OCI-LY7 (cell line): ENCODE results near the gene SEBOX. TPM values are rescaled to one million over a fixed set of nuclear protein-coding genes. Genes with fewer than 3 reads are reported as not detected.

Experiments
- BruUV-seq: library from RNA; stranded (reverse); fragments of 400-500 nt; replicated peaks from 2 replicates; lab custom pipeline; 2021; lab: Mats Ljungman, UMichigan
- CTCF ChIA-PET: fragments of 300-600 bp; sonication (Branson Sonifier 250); formaldehyde crosslinking; loops from one replicate; lab custom pipeline; 2022; ENCODE audit warnings: antibody characterized with exemption; ENCODE audit not compliant: unreplicated experiment; lab: Charles Lee
- POLR2A ChIA-PET: fragments of 300-600 bp; sonication (Branson Sonifier 250); formaldehyde crosslinking; loops from one replicate; lab custom pipeline; 2022; ENCODE audit warnings: antibody characterized with exemption; lab: Charles Lee
- DNase-seq: peaks from one replicate; pipeline ENCODE4 v3.0.0-alpha.2; 2015; ENCODE audit warnings: low spot score
- H2AFZ ChIP-seq: fragments of 200-600 bp; sonication (generic), shearing (Covaris generic); 2 replicates; pipeline ENCODE4 v1.6.1; 2014; ENCODE audit warnings: mild to moderate bottlenecking, antibody characterized with exemption, low read length, moderate library complexity
- H3K27ac ChIP-seq: fragments of 200-600 bp; sonication (generic); 2 replicates; pipeline ENCODE4 v1.5.1; 2014; ENCODE audit warnings: mixed run types, low read depth, mild to moderate bottlenecking, moderate library complexity, low read length, inconsistent platforms; ENCODE audit not compliant: poor library complexity, severe bottlenecking
- H3K36me3 ChIP-seq: fragments of 200-600 bp; sonication (generic); 2 replicates; pipeline ENCODE4 v1.6.1; 2014; ENCODE audit warnings: mild to moderate bottlenecking, antibody characterized with exemption, low read length, moderate library complexity, mixed read lengths; ENCODE audit not compliant: insufficient read depth
- H3K4me1 ChIP-seq: fragments of 200-600 bp; sonication (generic); 2 replicates; pipeline ENCODE4 v1.5.1; 2014; ENCODE audit warnings: mild to moderate bottlenecking, low read length; ENCODE audit not compliant: insufficient read depth, poor library complexity, severe bottlenecking
- H3K4me2 ChIP-seq: fragments of 200-600 bp; sonication (generic); 2 replicates; pipeline ENCODE4 v1.6.1; 2014; ENCODE audit warnings: mild to moderate bottlenecking, low read length
- H3K4me3 ChIP-seq: fragments of 200-600 bp; sonication (generic); 2 replicates; pipeline ENCODE4 v1.5.1; 2014; ENCODE audit warnings: mild to moderate bottlenecking, low read depth, low read length; ENCODE audit not compliant: poor library complexity, severe bottlenecking
- H3K79me2 ChIP-seq: fragments of 200-600 bp; sonication (generic); 2 replicates; pipeline ENCODE4 v1.6.1; 2016; ENCODE audit warnings: low read depth, mild to moderate bottlenecking, low read length, moderate library complexity, mixed read lengths; ENCODE audit not compliant: insufficient read depth
- H3K9me2 ChIP-seq: fragments of 200-600 bp; sonication (generic); 2 replicates; pipeline ENCODE4 v1.6.1; 2016; ENCODE audit warnings: mild to moderate bottlenecking, low read length, mixed read lengths; ENCODE audit not compliant: insufficient read depth
- H3K9me3 ChIP-seq: fragments of 200-600 bp; sonication (generic); 2 replicates; pipeline ENCODE4 v1.6.1; 2014; ENCODE audit warnings: mild to moderate bottlenecking, mixed run types, low read length, mixed read lengths
- H4K20me1 ChIP-seq: fragments of 200-600 bp; sonication (generic); 2 replicates; pipeline ENCODE4 v1.6.1; 2014; ENCODE audit warnings: mild to moderate bottlenecking, antibody characterized with exemption, low read length, moderate library complexity, mixed read lengths; ENCODE audit not compliant: insufficient read depth
- CTCF ChIP-seq: fragments of 200-600 bp; sonication (generic); conservative IDR thresholded peaks from 2 replicates; pipeline ENCODE4 v1.5.1; 2014; ENCODE audit warnings: mild to moderate bottlenecking, antibody characterized with exemption, low read length, moderate library complexity, mixed read lengths
- EZH2phosphoT487 ChIP-seq: fragments of 200-600 bp; sonication (generic); IDR thresholded peaks from 2 replicates; pipeline ENCODE4 v1.6.1; 2018; ENCODE audit warnings: low read depth, borderline replicate concordance, mild to moderate bottlenecking, mixed run types, antibody characterized with exemption, low read length, moderate library complexity, mixed read lengths
- intact Hi-C: fragments of 100-400 bp; cut with micrococcal nuclease; formaldehyde crosslinking; loops from one replicate; pipeline ENCODE4 v1.10.0; 2022; ENCODE audit not compliant: unreplicated experiment
- total RNA-seq, 2 experiments: library from RNA; depleted of rRNA in 1 of 2; stranded (reverse); fragments of >200 nt in 1 of 2; shearing (Covaris generic) in 1 of 2; gene quantifications; 2 replicates each; pipeline ENCODE4 v1.2.3, GENCODE V29; 2014 to 2022

Gene SEBOX
- total RNA-seq, 2 experiments from 2014 or later, result not detected

- Histone ChIP-seq H4K20me1 (no peaks in the 10 kb centered on the region), H3K4me2 (peak overlapping the region; percentile 91), H3K36me3 (no peaks in the 10 kb centered on the region), H3K4me3 (peak overlapping the region; percentile 80), H3K4me1 (peaks cover 20% of the 10 kb centered on the region), H3K9me3 (no peaks in the 10 kb centered on the region), H3K9me2 (no peaks in the 10 kb centered on the region), H2AFZ (peak overlapping the region; percentile 65; the same call in 1 of the 2 replicates), H3K27ac (peak overlapping the region; percentile 32), H3K79me2 (no peaks in the 10 kb centered on the region)
- ChIA-PET POLR2A (interaction anchor here (0.6 to 2.7 kb wide), 2 partner anchors 9 to 13 kb away, joined by 3 to 11 read pairs; partner anchors contain the start of gene POLDIP2), CTCF (no interaction called here)
- TF ChIP-seq CTCF (no peak), EZH2phosphoT487 (no peak)
- DNase-seq, result no peak
- intact Hi-C loops, result loop anchor here (1.0 to 2.0 kb wide), 2 partner anchors 13 to 36 kb away; partner anchors contain the start of genes IFT20, POLDIP2 and TNFAIP1
- no TSS peak for BruUV-seq
These were observed 5.7 kb upstream of the SEBOX start for GRCh38 chr17:28370744-28371103.

- no TSS peak for BruUV-seq
- no peaks in the 10 kb centered on the region for H3K79me2 ChIP-seq
- H3K9me3 ChIP-seq, result no peaks in the 10 kb centered on the region
- peak within 1 kb of the TSS; percentile 91 for H3K4me2 ChIP-seq
- peaks cover 20% of the 10 kb centered on the region for H3K4me1 ChIP-seq
- peak within 1 kb of the TSS; percentile 65; the same call in 1 of the 2 replicates for H2AFZ ChIP-seq
- H3K27ac ChIP-seq, result peak within 1 kb of the TSS; percentile 32
- H3K4me3 ChIP-seq, result peak within 1 kb of the TSS; percentile 80
- CTCF ChIA-PET, result no interaction called here
- H3K36me3 ChIP-seq, result no peaks in the 10 kb centered on the region
- POLR2A ChIA-PET, result interaction anchor here (0.6 to 2.7 kb wide), 2 partner anchors 9 to 13 kb away, joined by 3 to 11 read pairs; partner anchors contain the start of gene POLDIP2
- TF ChIP-seq CTCF (no peak), EZH2phosphoT487 (no peak)
- intact Hi-C loops, result loop anchor here (2.0 kb wide), 1 partner anchor 35 kb away; the partner anchor contains the start of genes IFT20 and TNFAIP1
- no peaks in the 10 kb centered on the region for H4K20me1 ChIP-seq
- DNase-seq, result no peak
- no peaks in the 10 kb centered on the region for H3K9me2 ChIP-seq
These were observed 5.2 kb upstream of the SEBOX start, which contains the start of gene VTN for GRCh38 chr17:28370035-28370743. Gene VTN (minus strand): TSS chr17:28370307. CDS start chr17:28370203, 104 bp downstream.

GRCh38 chr17:28369684-28370034 is 4.7 kb upstream of the SEBOX start:
- H3K9me3 ChIP-seq, result no peaks in the 10 kb centered on the region
- no TSS peak for BruUV-seq
- H4K20me1 ChIP-seq, result no peaks in the 10 kb centered on the region
- H3K4me1 ChIP-seq, result peaks cover 20% of the 10 kb centered on the region
- no peak overlapping the region for H3K4me2 ChIP-seq
- TF ChIP-seq EZH2phosphoT487 (no peak), CTCF (peak; percentile 40; the same call in 1 of the 2 replicates)
- no peaks in the 10 kb centered on the region for H3K79me2 ChIP-seq
- H3K9me2 ChIP-seq, result no peaks in the 10 kb centered on the region
- intact Hi-C loops, result loop anchor here (2.0 kb wide), 1 partner anchor 35 kb away; the partner anchor contains the start of genes IFT20 and TNFAIP1
- H3K36me3 ChIP-seq, result no peaks in the 10 kb centered on the region
- DNase-seq, result no peak
- H3K4me3 ChIP-seq, result no peak overlapping the region
- ChIA-PET CTCF (no interaction called here), POLR2A (interaction anchor here (2.7 kb wide), 1 partner anchor 12 kb away, joined by 11 read pairs; the partner anchor contains the start of gene POLDIP2)
- H2AFZ ChIP-seq, result no peak overlapping the region
- H3K27ac ChIP-seq, result no peak overlapping the region
